Cortex of kidney (tissue), 1 donor: ENCODE results near the gene NRXN3.
"Not testable (repeated sequence)": the region's sequence is repeated elsewhere in the genome, so short reads cannot be mapped to it uniquely, and the experiment has no call there.

Experiments used
- DNase-seq: peaks from one replicate; lab custom pipeline; 2025; lab: John Stamatoyannopoulos, UW

The NRXN3 gene

DNA sequence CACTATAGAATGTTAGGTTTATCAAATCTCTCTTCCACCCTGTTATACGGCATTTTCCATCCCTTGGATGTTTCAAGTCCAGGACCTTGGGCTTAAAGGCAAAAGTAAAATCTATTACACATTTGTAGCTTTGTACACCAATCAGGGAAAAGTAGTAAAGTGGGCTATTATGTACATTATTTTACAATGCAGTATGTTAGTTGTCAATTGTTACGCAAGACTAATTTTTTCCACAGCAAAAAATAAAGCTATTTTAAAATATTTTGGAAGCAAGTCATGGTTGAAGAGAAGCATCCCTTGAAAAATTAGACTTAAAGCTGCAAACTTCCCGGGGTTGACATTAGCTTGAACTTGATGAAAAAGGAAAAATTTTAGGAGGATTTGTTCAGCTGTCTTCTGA is 1564.9 kb downstream of the NRXN3 start:
- DNase-seq, result no peak

DNA sequence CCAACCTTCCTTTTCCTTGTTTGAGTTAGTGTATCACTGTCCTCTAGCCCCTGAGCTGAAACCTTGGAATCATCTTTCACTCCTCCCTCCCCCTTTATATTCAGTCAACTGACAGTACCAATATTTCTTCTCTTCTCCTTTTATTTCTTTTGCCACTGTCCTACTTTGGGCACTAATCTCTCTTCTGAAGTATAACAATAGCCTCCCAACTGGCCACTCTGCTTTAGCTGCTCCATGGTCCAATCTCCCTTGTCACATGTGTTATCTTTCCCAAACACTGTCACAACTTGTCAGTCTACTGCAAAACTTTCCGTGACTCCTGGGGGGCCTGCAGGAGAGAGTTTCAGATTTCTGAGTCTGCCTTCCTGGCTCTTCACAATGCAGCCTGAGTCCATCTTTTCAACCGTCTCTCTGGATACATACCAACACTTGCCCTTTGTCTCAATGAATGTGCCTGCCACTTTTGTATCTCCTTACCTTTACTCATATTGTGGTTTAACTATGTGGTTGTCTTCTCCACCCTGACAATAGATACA is 1570.0 kb downstream of the NRXN3 start:
- DNase-seq, result no peak

DNA sequence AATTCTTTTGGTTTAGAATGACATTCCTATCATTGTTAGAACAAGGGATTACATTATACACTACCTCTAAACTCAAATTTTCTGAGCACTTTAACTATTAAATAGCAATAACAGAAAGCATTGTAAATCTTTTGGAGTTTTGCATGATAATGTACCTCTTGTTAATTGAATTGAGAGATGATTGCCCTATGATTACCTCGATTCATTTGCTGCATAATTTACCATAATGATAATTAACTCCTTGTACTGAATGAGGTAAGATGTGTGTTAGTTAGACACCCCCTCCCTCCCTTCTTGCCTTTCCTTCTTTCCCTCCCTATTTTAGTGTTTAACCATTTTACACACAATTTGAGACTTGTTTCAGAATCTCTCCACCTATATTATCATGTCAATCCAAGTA is 1572.0 kb downstream of the NRXN3 start:
- DNase-seq, result no peak

DNA sequence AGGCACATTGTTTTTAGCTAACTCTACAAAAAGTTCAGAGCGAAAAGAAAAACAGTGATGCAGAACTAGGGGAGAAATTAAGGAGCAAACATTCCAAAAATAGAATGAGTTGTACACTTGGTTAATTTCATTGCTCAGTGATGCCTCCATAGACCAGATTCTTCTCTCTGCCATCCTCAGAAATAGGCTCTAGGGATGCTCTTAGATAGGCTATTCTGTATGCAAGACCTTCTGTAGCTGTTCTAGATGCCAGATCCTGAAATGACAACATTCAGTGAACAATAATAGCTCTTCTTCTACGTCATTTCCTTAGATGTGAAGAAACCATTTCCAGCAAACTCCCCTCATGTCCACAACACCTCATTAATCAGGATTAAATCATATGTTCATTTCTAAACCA is 1574.9 kb downstream of the NRXN3 start:
- DNase-seq, result no peak

DNA sequence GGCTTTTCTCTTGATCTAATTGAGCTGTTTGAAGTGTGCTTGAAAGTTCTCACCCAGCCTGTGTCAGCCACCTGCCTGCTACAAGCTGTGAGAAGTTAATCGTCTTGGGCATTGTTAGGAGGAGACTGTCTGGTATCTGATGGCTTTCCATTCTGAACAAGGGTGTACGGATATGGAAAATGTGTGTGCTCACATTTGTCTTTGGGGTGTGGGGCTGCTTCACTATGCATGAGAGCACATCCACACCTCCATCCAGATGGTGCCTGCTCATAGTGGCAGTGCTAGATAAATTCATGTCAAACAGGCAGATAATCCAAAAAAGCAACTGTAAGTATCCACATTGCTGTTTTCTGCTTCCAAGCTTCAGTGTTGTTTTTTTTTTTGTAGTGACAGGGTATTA is 1578.9 kb downstream of the NRXN3 start:
- no peak for DNase-seq

DNA sequence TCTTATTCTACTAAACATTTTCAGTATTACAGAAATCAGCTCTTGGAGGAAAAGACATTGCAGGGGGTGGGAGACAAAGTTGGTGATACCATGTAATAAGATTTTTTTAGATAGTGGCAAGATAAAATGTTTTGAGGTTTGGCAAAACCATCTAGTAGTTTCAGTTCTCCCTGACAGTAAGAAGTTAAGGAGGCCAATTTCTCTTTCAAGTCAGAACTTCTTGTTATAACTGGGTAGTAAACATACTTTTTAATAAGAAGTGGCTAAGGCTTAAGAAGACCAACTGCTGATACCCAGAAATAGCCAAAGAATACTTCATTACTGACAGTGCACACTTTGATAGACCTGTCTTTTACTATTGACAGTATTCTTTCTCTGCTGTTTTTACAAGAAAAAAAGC is 1588.8 kb downstream of the NRXN3 start:
- DNase-seq, result no peak

DNA sequence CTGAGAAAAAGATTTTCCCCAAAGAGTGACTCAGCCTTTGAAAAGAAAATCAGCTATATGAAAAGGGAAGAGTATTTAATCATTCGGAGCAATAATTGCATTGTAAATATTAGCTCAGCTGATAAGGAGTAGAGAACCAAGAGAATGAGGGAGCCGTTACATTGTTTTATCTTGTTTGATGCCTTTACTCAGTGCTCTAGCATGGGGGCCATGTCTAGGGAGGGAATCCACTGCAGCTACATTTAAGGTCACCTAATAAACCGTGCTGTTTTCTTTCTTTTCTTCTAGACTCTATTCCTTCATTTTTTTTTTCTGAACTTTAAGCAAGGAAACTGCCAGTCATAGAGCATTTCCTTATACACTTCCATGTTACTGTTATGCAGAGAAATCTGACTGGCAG is 1594.2 kb downstream of the NRXN3 start:
- no peak for DNase-seq

DNA sequence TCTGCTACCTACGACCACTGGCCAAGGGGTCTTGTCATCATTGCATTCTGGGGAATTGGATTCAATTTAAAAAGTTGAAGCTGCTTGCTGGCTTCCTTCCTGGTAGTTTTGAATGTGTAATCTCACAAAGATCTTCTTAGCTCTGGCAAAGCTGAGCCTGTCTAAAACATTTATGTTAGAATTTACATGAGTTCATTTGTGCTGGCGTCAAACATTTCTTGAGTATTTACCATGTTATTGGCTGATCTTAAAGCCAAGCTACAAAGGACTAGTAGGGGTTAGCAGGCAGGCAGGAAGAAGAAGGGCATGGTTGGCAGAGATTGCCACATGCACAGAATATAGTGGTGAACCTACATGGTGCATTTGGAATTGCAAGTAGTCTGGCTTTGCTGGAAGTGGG is 1596.3 kb downstream of the NRXN3 start:
- no peak for DNase-seq

DNA sequence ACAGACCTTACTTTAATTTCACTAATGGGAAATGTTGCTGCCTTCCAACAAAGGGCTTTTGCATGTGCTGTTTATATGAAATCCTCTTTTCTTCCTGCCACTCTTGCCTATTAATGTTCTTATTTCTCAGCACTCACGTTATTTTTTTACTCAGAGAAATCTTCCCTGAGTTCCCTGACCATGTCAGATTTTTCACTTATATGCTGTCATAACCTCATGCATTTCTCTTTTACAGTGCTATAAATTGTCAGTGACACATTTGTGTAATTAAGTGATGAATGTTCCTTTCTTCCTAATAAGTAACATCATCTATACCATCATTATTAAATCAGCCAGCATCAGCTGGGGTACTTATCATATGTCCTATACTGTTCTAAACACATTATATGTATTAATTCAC is 1597.1 kb downstream of the NRXN3 start:
- no peak for DNase-seq

DNA sequence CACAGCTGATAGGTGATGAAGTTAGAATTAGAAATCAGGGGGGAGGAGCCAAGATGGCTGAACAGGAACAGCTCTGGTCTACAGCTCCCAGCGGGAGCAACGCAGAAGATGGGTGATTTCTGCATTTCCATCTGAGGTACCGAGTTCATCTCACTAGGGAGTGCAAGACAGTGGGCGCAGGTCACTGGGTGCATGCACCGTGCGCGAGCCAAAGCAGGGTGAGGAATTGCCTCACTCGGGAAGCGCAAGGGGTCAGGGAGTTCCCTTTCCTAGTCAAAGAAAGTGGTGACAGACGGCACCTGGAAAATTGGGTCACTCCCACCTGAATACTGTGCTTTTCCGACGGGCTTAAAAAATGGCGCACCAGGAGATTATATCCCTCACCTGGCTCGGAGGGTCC is 1597.5 kb downstream of the NRXN3 start:
- DNase-seq, result not testable (repeated sequence)

DNA sequence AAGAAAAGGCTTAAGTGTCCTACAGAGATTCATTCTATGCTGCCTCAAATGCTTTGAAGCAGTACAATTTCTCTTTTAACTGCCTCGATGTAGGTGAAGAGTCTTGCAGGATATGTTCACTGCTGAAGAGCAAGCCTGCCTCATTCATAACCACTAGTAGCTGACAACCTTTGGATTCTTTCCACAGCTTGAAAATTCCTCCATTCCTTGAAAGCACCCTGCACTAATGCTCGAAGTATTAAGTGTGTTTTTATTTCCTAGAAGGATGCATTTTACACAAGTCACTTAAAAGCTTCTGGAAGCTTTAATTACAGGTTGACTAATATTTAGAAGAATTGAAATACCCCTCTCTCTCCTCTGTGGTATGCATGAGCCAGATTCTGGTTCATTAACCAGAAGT is 1611.7 kb downstream of the NRXN3 start:
- DNase-seq, result no peak

DNA sequence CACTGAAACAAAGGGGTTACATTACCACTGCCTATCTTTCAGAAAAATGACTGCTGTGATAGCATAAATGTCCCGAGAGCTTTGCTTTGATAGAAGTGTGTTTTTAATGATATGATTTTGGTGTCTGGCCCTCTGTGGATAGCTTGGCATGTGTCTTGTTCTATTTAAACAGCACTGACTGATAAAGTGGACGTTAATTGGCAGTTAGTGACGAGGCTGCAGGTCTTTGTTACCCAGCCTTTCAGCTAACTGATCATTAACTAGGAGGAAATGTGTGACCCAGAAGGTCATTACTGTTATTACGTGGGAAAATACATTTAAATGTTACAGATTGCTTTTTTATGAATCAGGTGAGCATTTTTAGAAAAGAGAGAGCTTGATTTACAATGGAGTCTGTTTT is 1612.9 kb downstream of the NRXN3 start:
- no peak for DNase-seq

DNA sequence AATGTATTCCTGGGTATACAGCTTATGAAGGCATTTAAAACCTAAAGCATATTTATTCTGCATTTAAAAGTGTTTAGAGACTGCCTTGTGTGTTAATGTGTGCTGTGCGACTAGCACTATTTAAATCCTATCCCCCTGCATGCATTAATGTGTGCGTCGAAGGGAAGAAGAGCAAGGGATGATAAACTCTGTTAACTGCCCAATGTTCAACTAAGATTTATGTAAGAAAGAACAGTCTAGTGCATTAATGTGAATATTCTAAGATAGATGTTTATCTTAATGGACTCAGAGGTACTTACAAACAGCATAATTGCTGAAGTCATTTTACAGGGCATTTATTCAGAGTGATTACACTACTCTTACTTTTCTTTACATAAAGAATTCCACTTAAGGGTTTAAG is 1616.3 kb downstream of the NRXN3 start:
- DNase-seq, result no peak

DNA sequence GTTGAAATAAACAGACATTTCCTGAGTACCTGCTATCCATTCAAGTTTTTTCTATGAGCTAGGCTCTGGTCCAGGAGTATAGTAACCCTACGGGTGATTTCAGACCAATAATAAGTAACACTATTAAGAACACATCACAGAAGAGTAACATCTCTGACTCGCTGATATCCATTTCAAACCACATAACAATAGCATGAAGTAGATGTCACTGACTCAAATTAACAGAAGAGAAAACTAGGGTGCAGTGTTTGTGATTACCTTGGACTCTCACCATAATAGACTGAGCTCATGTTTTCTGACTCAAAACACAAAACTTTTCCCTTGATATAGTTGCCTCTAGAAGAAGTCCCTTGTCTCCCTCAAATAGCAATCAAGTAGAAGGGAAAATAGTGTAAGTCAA is 1618.2 kb downstream of the NRXN3 start:
- no peak for DNase-seq

DNA sequence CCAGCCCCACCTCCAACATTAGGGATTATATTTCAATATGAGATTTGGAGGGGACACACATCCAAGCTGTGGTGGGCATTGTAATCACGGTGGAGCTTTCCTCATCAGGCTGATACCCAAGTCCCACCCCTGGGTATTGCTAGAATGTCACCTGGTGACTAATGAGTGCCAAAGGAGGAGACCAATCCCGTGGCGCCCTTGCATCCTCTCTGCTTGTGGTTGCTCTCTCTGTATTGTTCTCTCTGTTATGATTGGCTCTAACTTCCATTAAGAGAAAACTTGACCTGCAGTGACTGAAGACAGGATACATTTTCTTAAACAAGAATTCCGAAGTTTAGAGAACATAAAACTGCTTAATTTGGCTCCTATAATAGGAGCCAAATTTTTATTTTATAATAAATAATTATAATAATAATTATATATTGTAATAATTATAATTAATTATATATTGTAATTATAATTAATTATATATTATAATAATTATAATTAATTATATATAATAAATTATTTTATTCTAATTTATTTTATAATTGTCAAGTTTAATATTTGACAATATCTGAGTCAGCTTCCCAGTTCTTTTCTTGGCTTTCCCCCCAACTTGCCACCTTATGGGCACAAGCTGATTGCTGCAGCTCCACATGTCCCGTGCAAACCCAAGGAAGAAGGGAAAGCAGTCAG is 1621.0 kb downstream of the NRXN3 start:
- DNase-seq, result no peak

DNA sequence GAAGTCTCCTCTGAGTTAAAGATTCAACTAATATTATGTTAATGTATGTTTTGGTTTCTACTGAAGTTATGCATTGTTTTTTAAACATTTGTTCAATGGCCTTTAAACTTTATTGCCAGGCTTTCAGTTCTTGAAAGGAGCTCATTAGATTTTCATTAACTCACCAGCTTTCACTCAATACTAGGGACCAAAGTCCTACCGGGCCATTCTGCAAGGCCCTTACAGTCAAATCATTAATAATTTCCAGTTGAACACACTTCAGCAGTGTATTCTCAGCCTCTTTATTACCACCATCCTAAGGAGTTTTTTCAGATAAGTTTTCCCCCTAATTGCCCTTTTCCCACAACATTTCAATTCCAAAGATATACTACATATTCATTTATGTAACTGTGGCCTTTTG is 1631.9 kb downstream of the NRXN3 start:
- no peak for DNase-seq

DNA sequence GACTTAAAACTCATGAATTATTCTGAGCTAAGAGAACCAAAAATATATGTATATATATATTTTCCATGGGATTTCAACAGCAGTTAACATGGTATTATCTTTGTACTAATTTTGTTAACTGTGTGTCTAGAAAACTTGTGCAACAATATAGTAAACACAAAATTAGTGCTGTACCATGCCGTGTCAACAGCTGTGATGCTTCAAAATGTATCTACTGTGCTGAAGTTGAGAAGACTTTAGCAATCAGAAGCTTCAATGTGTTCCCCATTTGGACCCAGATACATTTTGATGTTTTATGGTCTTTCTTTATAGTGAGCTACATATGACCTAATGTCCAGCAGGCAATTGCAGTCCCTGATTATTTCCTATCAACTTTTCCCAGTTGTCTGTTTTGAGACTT is 1635.5 kb downstream of the NRXN3 start:
- DNase-seq, result no peak

DNA sequence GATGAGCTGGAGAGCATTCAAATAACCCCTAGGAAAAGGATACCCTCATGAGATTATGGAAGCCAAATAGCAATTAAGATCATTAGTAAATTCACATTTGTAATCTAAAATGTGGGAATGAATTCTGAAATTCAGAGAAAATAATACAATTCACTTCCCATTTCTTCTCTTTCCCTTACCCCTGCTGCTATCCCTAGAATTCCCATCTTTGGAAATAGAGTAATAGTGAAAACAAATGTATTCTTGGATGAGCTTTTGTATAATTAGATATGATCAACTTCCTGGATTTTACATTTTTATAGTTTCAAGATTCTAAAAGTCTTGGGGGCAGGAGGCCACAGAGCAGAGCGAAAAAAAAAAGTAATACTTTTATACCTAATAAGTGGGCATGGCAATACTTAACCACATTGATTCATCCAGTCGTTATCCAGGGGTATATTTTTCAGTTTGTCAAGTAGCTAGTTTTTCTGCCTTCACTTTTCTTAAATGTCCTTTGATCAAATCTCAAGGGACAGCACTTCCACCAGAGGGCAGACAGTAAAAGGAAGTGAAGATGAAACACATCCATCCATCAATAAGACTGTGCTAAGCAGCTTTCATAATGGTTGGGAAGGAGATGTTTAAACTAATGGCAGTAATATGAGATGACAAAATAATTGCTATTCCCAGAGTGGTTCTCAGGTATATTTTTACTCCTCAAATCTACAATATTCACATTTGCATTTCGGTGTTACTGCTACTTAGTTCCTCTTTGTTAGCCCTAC is 1639.9 kb downstream of the NRXN3 start:
- no peak for DNase-seq

DNA sequence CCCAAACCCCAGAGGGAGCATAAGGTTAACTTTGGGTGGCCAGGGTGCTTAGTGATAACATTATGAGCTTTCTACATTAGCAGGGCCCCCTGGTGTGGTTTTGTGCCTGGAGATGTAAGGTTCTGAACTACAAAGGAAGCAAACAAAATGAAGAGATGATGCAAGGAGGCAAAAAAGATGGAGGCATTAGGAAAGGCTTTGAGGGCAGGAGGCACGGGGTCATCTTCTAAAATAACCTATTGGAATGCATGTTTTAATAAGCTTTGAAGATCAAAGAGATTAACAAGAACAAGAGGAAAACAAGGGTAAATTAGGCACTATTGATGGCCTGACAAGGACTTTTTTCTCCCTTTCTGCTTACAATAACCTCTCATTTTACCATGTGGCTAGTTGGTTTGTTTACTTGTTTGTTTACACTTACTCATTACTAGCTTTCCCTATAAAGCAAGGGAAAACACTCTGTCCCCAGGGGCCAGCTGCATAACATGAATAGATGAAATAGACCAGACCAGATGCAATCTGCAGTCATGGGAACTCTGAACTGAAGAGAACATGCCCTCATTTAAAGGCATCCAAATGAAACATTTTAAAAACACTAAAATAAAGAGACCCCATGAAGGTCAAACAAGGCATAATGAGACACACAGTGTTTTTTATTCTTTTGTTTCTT is 1650.8 kb downstream of the NRXN3 start:
- no peak for DNase-seq

DNA sequence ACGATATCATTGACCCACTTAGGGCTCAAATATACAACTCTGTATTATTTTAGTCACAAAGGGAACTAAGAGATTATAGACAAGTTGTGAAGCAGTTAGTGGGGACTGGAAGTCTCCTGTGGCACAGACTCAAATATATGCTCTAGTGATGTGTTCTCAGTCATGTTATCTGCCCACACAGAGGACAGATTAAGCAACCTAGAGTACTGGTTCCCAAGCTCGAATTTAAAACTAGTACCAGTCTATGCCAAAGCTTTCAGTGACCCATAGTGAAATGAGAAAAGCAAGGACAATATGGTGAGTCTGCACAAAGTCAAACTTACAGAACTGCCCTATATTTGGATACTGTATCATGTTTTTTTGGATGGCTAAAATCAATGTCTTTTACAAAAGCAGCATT is 1651.9 kb downstream of the NRXN3 start:
- no peak for DNase-seq

DNA sequence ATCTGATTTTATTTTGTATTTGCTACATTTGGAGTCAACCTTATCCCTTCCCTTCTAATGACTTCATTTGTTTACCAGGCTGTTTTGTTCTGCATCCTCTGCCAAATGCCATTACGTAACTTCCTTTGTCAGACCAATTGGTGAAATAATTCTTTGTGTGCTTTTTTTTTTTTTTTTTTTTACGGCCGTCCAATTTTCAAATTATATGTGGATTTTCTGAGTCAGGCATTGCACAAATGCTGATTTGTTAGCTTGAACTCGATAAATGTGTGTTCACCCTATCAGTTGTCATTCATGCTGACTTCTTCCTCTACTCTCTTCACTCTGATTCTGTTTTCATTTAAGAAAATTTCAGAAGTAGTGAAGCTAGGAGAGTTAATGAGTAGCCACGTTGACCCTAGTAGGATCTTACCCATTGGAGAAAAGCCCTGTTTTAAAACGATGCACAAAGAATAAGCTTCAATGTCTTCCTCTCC is 1654.9 kb downstream of the NRXN3 start:
- DNase-seq, result no peak

DNA sequence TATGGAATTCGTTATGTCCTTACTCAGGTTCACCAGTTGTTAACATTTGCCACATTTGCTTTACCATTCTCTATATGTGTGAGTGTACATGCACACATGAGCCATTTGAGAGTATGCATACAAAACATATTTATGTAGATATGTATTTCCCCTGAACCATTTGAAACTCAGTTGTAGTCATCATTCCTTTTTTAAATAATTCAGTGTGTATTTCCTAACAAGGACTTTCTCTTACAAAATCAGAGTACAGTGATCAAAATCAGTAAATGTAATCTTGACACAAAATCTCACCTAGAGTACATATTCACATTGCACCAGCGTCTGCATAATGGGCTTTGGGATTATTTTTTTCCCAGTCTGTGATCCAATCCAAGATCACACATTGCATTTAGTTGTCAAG is 1656.2 kb downstream of the NRXN3 start:
- DNase-seq, result no peak
